ENCODE measurements around the gene NSD1. TPM values are rescaled to one million over a fixed set of nuclear protein-coding genes. Genes with fewer than 3 reads are reported as not detected.

Gene NSD1
- total and polyA plus RNA-seq, 2 of the 8 experiments (the other 6 are each of a cell fraction or from before 2014, with no cell fraction given): 22.8 to 168 TPM

- TF ChIP-seq NANOG (IDR thresholded peaks at IDR 0.05; ENCODE audit: insufficient read depth, low read depth, low read length, poor library complexity, severe bottlenecking) (no peak), BRCA1 (IDR thresholded peaks at IDR 0.05; ENCODE audit: low read depth, low read length) (no peak), ATF3 (IDR thresholded peaks at IDR 0.05; ENCODE audit: insufficient read depth, low read depth, low read length) (no peak)
Measured at GRCh38 chr5:177328545-177329231, 195.1 kb downstream of the NSD1 start (continued).
